GM12878 (cell line): Measurements from ENCODE around the gene SCG3. TPM values are rescaled to one million over a fixed set of nuclear protein-coding genes. Genes with fewer than 3 reads are reported as not detected.

Experiments
- ATAC-seq: fragments of 200-7000 bp; cut with Tn5 transposase; 3 replicates; pipeline ENCODE4 v1.9.1; 2020; ENCODE audit warnings: mild to moderate bottlenecking, moderate library complexity
- BruUV-seq: library from RNA; stranded (reverse); fragments of 400-500 nt; replicated peaks from 2 replicates; lab custom pipeline; 2021; lab: Mats Ljungman, UMichigan
- CTCF ChIA-PET: fragments of 300-600 bp; sonication (Branson Sonifier 250); formaldehyde crosslinking; extraction: SDS; loops from one replicate; lab custom pipeline; 2021; ENCODE audit warnings: inconsistent platforms; lab: Yijun Ruan, JAX
- POLR2A ChIA-PET: fragments of 350-600 bp; formaldehyde crosslinking; extraction: SDS; loops from one replicate; lab custom pipeline; 2021; ENCODE audit warnings: inconsistent platforms; lab: Charles Lee
- RAD21 ChIA-PET: fragments of 300-600 bp; sonication (Branson Sonifier 250); formaldehyde crosslinking; loops from one replicate; lab custom pipeline; 2023; ENCODE audit warnings: antibody characterized with exemption; ENCODE audit not compliant: unreplicated experiment; lab: Charles Lee
- SMC1A ChIA-PET: fragments of 300-600 bp; sonication (Branson Sonifier 250); formaldehyde crosslinking; loops from one replicate; lab custom pipeline; 2023; ENCODE audit not compliant: unreplicated experiment, uncharacterized antibody; lab: Charles Lee
- DNase-seq: peaks from one replicate; pipeline ENCODE4 v3.0.0-alpha.2; 2011; ENCODE audit warnings: low read depth, low spot score
- FAIRE-seq: peaks from 3 replicates; lab custom pipeline; 2011; peaks lifted over from hg19 to GRCh38; lab: Jason Lieb, UNC
- H2AFZ ChIP-seq: 2 replicates; pipeline ENCODE4 v1.6.0; 2011; ENCODE audit warnings: low read depth, low read length, control low read depth; ENCODE audit not compliant: control insufficient read depth
- H3K27ac ChIP-seq: 2 replicates; pipeline ENCODE4 v1.5.1; 2011; ENCODE audit warnings: control low read depth; ENCODE audit not compliant: control insufficient read depth, insufficient read depth
- H3K27me3 ChIP-seq, 2 experiments: replicated peaks in 1 of 2; 2 replicates each; pipeline versions ENCODE4 v1.6.0 to v1.6.1; 2011; ENCODE audit warnings: low read length in 1 of 2; ENCODE audit not compliant: control insufficient read depth in 2 of 2, insufficient read depth in 2 of 2
- H3K36me3 ChIP-seq, 2 experiments: 2 replicates each; pipeline ENCODE4 v1.5.1; 2011; ENCODE audit warnings: low read length in 1 of 2; ENCODE audit not compliant: control insufficient read depth in 2 of 2, insufficient read depth in 2 of 2
- H3K4me1 ChIP-seq: 2 replicates; pipeline ENCODE4 v1.6.1; 2011; ENCODE audit warnings: mild to moderate bottlenecking, low read length, moderate library complexity, mixed read lengths; ENCODE audit not compliant: control insufficient read depth, insufficient read depth
- H3K4me2 ChIP-seq: 2 replicates; pipeline ENCODE4 v1.6.0; 2011; ENCODE audit warnings: control low read depth; ENCODE audit not compliant: control insufficient read depth, insufficient read depth
- H3K4me3 ChIP-seq: fragments of 200-600 bp; sonication (generic); 2 replicates; pipeline ENCODE4 v1.5.1; 2016
- H3K79me2 ChIP-seq: 2 replicates; pipeline ENCODE4 v1.6.0; 2011; ENCODE audit warnings: low read length; ENCODE audit not compliant: control insufficient read depth, insufficient read depth
- H3K9ac ChIP-seq: 2 replicates; pipeline ENCODE4 v1.8.0; 2011; ENCODE audit warnings: low read length, control low read depth, mixed read lengths; ENCODE audit not compliant: control insufficient read depth, insufficient read depth
- H3K9me3 ChIP-seq: replicated peaks from 3 replicates; pipeline ENCODE4 v1.5.1; 2011; ENCODE audit warnings: mild to moderate bottlenecking, low read length; ENCODE audit not compliant: control insufficient read depth, insufficient read depth
- H4K20me1 ChIP-seq: 2 replicates; pipeline ENCODE4 v1.6.0; 2011; ENCODE audit not compliant: control insufficient read depth, insufficient read depth
- FOS ChIP-seq: IDR thresholded peaks from 3 replicates; pipeline ENCODE4 v1.6.1; 2011; ENCODE audit warnings: borderline replicate concordance; ENCODE audit not compliant: insufficient read length; ENCODE audit errors: extremely low read depth
- HDGF ChIP-seq: fragments of 450-650 bp; IDR thresholded peaks from 2 replicates; pipeline ENCODE4 v1.6.1; 2016; ENCODE audit warnings: antibody characterized with exemption
- MTA3 ChIP-seq: IDR thresholded peaks from 2 replicates; pipeline ENCODE4 v1.6.1; 2012; ENCODE audit warnings: low read length, inconsistent platforms, borderline replicate concordance
- WGBS: methylation state at CpG from one replicate; pipeline ENCODE4 v1.1.6; 2016; ENCODE audit warnings: low lambda C conversion rate; ENCODE audit not compliant: insufficient replicate concordance, insufficient coverage; ENCODE audit errors: missing lambda C conversion rate; 5-methylcytosine and 5-hydroxymethylcytosine counted together
- in situ Hi-C: fragments of 300-500 bp; cut with MboI; formaldehyde crosslinking; loops from 9 replicates; pipeline ENCODE4 v1.14.3; 2018; ENCODE audit warnings: mixed read lengths
- intact Hi-C: fragments of 100-400 bp; cut with micrococcal nuclease; formaldehyde crosslinking; loops from one replicate; pipeline ENCODE4 v1.14.2; 2022; ENCODE audit not compliant: unreplicated experiment
- polyA plus RNA-seq, 11 experiments: library from polyadenylated mRNA; depleted of rRNA in 4 of 11; unstranded in 6 of 11; stranded (reverse) in 5 of 11; fragments of >200 nt; fragmentation: Nextera tagmentation in 4 of 11; fragmentation: Illumina TruSeq in 1 of 11; extraction: Ambion mirVana in 4 of 11; extraction: Trizol in 1 of 11; gene quantifications; 1 replicate in 1 of 11; 2 replicates in 10 of 11; pipeline versions ENCODE4 v1.2.1 to v1.2.3, GENCODE V29; 2011 to 2016; ENCODE audit warnings: inconsistent platforms in 2 of 11, missing spikeins in 2 of 11, low read depth in 1 of 11
- total RNA-seq, 4 experiments: library from RNA; depleted of rRNA in 3 of 4; stranded (reverse); fragments of >200 nt in 3 of 4; fragmentation: Illumina TruSeq in 1 of 4; extraction: Trizol in 1 of 4; gene quantifications; 2 replicates each; pipeline versions ENCODE4 v1.2.1 to v1.2.3, GENCODE V29; 2013 to 2021
- TF ChIP-seq, protein P1 (sequence below): fragments of 450-650 bp; formaldehyde crosslinking; IDR thresholded peaks from 2 replicates; pipeline ENCODE4 v1.4.0; 2020; ENCODE audit warnings: mild to moderate bottlenecking, moderate library complexity

The SCG3 gene
- total and polyA plus RNA-seq, 10 of the 15 experiments (the other 5 are each of a cell fraction or from before 2014, with no cell fraction given): 0.03 to 0.15 (median 0.04) TPM; not detected in 7

DNA sequence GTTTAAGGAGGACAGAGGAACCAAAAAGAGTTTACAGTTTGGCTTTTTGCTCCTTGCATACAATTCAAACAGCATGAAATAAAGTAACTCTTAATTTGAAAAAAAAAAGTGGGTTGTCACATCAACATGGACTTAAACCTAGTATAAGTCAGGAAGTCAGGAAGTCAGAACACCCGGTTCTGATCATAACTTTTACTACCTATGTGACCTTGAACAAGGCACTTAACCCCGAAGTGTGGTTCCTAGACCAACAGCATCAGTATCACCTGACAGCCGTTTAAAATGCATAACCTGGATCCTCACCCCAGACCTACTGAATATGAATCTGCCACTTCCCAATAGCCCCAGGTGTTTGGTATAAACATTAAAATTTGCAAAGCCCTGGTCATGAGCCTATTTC, 37.4 kb downstream of the SCG3 start:
- WGBS: 62% methylated on average over 3 of the region's 3 CpGs
- RAD21 ChIA-PET: no interaction called here
- CTCF ChIA-PET: interaction anchor here (2.0 kb wide), 1 partner anchor 12 kb away, joined by 6 read pairs; no protein-coding TSS in a partner anchor

More for the DNA sequence above, 37.4 kb downstream of the SCG3 start:
- Histone ChIP-seq H3K36me3 (peaks cover 0 to 9% of the 10 kb centered on the region in 2 experiments; a peak in 3 of 4 replicates), H3K79me2 (peaks cover 3% of the 10 kb centered on the region; the same call in 1 of the 2 replicates), H3K9me3 (no peaks in the 10 kb centered on the region), H3K27ac (no peak overlapping the region), H4K20me1 (no peaks in the 10 kb centered on the region), H2AFZ (no peak overlapping the region), H3K9ac (no peak overlapping the region), H3K4me1 (no peaks in the 10 kb centered on the region), H3K27me3 (no peaks in the 10 kb centered on the region), H3K4me3 (no peak overlapping the region), H3K4me2 (no peak overlapping the region)
- BruUV-seq: no TSS peak
- intact Hi-C loops (loop anchor here (5.0 kb wide), 1 partner anchor 36 kb away; the partner anchor contains the start of gene SCG3), in situ Hi-C loops (no loop called here)
- DNase-seq (no peak), FAIRE-seq (no peak), ATAC-seq (no peak)
- SMC1A ChIA-PET: interaction anchor here (1.0 to 1.4 kb wide), 2 partner anchors 23 to 31 kb away, joined by 3 to 5 read pairs; no protein-coding TSS in a partner anchor
- TF ChIP-seq HDGF: no peak
- no peak for TF ChIP-seq MTA3
- TF ChIP-seq, protein P1, sequence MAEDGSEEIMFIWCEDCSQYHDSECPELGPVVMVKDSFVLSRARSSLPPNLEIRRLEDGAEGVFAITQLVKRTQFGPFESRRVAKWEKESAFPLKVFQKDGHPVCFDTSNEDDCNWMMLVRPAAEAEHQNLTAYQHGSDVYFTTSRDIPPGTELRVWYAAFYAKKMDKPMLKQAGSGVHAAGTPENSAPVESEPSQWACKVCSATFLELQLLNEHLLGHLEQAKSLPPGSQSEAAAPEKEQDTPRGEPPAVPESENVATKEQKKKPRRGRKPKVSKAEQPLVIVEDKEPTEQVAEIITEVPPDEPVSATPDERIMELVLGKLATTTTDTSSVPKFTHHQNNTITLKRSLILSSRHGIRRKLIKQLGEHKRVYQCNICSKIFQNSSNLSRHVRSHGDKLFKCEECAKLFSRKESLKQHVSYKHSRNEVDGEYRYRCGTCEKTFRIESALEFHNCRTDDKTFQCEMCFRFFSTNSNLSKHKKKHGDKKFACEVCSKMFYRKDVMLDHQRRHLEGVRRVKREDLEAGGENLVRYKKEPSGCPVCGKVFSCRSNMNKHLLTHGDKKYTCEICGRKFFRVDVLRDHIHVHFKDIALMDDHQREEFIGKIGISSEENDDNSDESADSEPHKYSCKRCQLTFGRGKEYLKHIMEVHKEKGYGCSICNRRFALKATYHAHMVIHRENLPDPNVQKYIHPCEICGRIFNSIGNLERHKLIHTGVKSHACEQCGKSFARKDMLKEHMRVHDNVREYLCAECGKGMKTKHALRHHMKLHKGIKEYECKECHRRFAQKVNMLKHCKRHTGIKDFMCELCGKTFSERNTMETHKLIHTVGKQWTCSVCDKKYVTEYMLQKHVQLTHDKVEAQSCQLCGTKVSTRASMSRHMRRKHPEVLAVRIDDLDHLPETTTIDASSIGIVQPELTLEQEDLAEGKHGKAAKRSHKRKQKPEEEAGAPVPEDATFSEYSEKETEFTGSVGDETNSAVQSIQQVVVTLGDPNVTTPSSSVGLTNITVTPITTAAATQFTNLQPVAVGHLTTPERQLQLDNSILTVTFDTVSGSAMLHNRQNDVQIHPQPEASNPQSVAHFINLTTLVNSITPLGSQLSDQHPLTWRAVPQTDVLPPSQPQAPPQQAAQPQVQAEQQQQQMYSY (CRISPR knock-in tag): no peak
- TF ChIP-seq FOS: no peak
- POLR2A ChIA-PET: no interaction called here
